ENCODE data around the gene TNS1.
A peak's percentile ranks its signal among the peaks of the same experiment; 100 is the strongest.

Gene TNS1

DNA sequence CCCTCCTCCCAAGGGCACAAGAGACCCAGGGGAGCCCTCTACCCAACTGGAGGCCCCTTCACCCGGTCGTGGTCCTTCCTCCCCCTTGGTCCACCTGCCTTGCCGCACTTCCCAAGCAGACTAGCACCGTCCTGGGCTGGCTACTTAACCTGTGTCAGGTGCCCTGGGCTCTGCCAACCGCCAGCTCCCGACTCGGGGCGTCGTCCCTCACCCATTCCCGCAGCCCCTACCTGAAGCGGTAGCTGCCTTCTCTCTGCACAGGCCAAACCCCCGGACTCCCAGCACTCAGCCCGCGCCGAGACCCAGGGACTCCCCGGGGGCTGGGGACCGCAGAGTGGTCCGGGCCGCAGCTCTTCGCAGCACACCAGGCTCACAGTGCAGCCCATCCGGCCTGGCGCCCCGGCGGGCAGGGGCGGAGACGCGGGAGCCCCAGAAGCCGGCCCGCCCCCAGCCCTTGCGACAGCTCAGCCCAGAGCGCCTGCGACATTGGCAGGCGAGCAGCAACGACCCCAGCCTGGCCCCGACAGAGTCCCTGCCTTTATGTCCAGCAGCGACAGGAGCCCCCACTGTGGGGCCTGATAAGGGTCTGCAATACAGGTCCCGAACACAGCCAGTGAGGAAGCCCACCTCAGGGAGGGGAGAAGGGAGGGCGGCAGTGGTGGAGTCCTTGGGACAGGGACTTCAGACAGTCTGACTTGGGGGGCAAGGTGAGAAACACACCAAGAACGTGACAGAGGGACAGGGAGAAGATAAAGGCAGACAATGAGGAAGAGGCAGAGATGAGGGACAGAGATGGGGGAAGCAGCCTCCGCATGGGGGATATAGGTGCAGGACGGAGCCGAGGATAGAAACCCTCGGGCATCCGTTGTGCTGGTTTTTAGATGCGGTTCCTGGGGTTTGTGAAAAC is 31.0 kb upstream of the TNS1 start:
- no peak overlapping the region for H3K4me3 ChIP-seq
- in situ Hi-C loops (cut with MboI; ENCODE audit: low sequenced_read_pairs): no loop called here
- no peak for DNase-seq (ENCODE audit: low spot score in 2 of 2)

DNA sequence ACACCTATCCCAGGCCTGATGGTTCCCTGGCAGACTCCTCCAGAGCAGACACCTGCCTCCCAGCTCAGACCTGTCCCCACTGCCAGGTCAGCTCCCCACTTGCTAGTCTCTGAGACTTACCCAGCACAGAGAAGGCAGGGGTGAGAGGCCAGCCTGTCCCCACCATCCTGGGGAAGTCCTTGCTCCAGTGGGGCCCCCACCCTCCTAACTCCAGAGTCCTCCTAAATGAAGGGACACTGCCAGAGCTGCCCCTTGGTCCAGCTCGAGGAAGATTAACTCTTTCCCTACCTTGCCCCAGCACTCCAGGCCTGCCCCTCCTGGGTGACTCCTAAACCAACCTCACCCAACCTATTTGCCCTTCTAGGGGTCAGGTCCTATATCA is 30.4 kb upstream of the TNS1 start:
- Histone ChIP-seq H3K27me3 (ENCODE audit: low read depth) (peaks cover 7% of the 10 kb centered on the region), H3K36me3 (replicated peaks) (no peaks in the 10 kb centered on the region), H3K4me1 (no peaks in the 10 kb centered on the region), H3K9me3 (no peaks in the 10 kb centered on the region), H3K4me3 (no peak overlapping the region)
- in situ Hi-C loops (cut with MboI; ENCODE audit: low sequenced_read_pairs): no loop called here
- DNase-seq (ENCODE audit: low spot score in 2 of 2): no peak

More for the DNA sequence above, 31.0 kb upstream of the TNS1 start:
- Histone ChIP-seq H3K27me3 (ENCODE audit: low read depth) (peaks cover 10% of the 10 kb centered on the region), H3K36me3 (replicated peaks) (no peaks in the 10 kb centered on the region), H3K4me1 (no peaks in the 10 kb centered on the region), H3K9me3 (no peaks in the 10 kb centered on the region)

DNA sequence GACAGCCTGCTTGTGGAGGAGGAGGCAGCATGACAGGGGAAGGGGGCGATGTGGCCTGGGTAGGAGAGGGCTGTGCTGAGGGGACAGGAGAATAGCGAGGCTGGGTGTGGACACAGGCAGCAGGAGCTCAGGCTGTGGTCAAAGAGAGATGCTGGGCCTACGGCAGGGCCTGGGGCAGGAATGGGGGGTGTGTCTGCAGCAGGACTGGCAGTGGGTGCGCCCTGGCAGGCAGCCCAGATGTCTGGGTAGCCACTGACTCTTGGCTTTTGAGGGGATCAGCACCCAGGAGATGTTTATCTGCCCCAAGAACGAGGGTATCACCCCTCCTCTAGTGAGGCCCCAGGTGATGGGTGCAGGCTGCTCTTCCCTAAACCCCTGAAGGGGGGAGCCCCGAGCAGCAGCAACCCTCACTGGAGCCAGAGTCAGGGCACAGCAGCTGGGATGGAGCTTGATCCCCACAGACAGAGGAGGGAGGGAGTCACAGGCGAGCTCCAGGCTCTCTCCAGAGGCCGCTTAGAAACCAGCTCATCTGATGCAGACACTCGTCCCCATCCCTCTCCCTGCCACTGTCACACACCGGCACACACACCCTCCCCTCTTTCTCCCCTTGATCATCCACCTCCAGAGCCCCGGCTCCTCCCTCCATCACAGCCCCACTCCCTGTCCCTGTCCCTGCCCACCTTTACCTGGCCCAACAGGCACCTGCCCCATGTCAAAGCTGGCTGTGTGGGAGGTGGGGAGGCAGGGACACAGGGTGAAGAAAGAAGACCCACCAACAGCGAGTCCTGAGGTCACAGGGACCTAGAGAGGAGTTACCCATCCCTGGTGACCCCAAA is 29.8 kb upstream of the TNS1 start:
- Histone ChIP-seq H3K36me3 (replicated peaks) (no peaks in the 10 kb centered on the region), H3K4me3 (no peak overlapping the region), H3K27me3 (ENCODE audit: low read depth) (peaks cover 3% of the 10 kb centered on the region), H3K4me1 (no peaks in the 10 kb centered on the region), H3K9me3 (no peaks in the 10 kb centered on the region)
- no peak for DNase-seq (ENCODE audit: low spot score in 2 of 2)
- in situ Hi-C loops (cut with MboI; ENCODE audit: low sequenced_read_pairs): no loop called here

DNA sequence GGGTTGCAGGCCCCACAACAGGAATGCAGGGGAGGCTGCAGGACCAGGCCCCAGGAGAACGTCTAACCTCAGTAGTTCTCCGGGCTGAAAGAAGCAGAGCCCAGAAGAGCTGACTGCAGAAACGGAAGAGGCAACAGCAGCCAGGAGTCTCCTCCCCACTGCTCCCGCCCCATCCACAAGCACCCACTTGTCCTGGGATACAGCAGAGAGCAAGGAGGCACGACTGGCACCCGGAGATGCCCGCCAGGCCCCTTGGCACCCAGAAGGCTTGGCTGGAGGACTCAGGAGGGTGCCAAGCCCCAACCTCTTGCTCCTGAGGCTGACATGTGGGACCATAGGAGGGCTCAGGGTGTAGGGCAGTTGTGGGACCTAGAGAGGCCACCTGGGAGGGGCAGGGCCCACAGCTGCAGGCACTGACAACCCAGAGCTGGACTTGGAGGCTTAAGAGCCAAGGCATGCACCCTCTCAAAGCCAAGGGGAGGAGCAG is 29.0 kb upstream of the TNS1 start:
- H3K9me3 ChIP-seq: no peaks in the 10 kb centered on the region
- H3K36me3 ChIP-seq (replicated peaks): no peaks in the 10 kb centered on the region
- no peak for DNase-seq (ENCODE audit: low spot score in 2 of 2)
- no peaks in the 10 kb centered on the region; the same call in 1 of the 2 replicates for H3K27me3 ChIP-seq (ENCODE audit: low read depth)
- in situ Hi-C loops (cut with MboI; ENCODE audit: low sequenced_read_pairs): no loop called here
- H3K4me1 ChIP-seq: no peaks in the 10 kb centered on the region
- H3K4me3 ChIP-seq: no peak overlapping the region

DNA sequence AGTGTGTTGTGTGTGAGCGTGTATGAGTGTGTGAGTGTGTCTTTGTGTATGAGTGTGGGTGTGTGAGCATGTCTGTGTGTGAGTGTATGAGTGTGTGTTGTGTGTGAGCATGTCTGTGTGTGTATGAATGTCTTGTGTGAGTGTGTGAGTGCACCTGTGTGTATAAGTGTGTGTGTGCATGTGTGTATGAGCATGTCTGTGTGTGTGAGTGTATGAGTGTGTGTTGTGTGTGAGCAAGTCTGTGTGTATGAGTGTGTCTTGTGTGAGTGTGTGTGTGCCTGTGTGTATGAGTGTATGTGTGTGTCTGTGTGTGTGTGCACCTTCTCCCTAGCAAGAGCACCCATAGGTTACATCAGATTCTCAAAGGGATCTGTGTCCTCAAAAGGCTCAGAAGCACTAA is 28.5 kb upstream of the TNS1 start:
- H3K9me3 ChIP-seq: no peaks in the 10 kb centered on the region
- H3K4me1 ChIP-seq: no peaks in the 10 kb centered on the region
- DNase-seq (ENCODE audit: low spot score in 2 of 2): no peak
- no peaks in the 10 kb centered on the region for H3K36me3 ChIP-seq (replicated peaks)
- in situ Hi-C loops (cut with MboI; ENCODE audit: low sequenced_read_pairs): no loop called here
- no peak overlapping the region for H3K4me3 ChIP-seq
- no peaks in the 10 kb centered on the region for H3K27me3 ChIP-seq (ENCODE audit: low read depth)

DNA sequence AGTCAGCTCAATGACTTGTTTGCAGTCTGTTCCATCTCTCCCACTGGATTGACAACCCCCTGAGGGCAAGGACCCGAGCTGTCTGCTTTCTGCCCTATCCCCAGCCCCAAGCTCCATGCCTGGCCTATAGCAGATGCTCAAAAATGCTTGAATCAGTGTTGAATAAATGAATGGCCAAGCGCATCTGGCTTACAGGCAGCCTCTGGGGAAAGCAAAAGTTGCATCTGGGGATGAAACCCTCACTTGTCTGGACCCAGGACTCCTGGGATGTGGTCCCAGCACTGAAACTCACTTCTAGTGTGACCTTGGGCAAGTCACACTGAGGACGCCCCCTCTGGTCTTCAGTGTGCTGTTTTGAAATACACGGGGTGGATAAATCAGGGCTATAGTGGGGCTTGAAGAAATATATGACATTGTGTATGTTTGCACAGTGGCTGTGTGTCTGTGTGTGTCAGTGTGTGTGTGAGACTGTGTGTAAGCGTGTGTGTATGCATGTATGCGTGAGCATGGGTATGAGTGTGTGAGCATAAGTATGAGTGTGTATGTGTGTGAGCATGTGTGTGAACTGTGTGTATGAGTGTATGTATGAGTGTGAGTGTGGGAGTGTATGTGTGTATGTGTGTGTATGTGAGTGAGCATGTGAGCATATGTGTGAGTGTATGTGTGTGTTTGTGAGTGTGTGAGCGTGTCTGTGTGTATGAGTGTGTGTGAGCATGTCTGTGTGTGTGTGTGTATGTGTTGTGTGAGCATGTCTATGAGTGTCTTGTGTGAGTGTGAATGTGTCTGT is 27.8 kb upstream of the TNS1 start:
- Histone ChIP-seq H3K4me1 (no peaks in the 10 kb centered on the region), H3K36me3 (replicated peaks) (no peaks in the 10 kb centered on the region), H3K9me3 (no peaks in the 10 kb centered on the region), H3K4me3 (no peak overlapping the region), H3K27me3 (ENCODE audit: low read depth) (no peaks in the 10 kb centered on the region)
- DNase-seq (ENCODE audit: low spot score in 2 of 2): no peak
- in situ Hi-C loops (cut with MboI; ENCODE audit: low sequenced_read_pairs): no loop called here

DNA sequence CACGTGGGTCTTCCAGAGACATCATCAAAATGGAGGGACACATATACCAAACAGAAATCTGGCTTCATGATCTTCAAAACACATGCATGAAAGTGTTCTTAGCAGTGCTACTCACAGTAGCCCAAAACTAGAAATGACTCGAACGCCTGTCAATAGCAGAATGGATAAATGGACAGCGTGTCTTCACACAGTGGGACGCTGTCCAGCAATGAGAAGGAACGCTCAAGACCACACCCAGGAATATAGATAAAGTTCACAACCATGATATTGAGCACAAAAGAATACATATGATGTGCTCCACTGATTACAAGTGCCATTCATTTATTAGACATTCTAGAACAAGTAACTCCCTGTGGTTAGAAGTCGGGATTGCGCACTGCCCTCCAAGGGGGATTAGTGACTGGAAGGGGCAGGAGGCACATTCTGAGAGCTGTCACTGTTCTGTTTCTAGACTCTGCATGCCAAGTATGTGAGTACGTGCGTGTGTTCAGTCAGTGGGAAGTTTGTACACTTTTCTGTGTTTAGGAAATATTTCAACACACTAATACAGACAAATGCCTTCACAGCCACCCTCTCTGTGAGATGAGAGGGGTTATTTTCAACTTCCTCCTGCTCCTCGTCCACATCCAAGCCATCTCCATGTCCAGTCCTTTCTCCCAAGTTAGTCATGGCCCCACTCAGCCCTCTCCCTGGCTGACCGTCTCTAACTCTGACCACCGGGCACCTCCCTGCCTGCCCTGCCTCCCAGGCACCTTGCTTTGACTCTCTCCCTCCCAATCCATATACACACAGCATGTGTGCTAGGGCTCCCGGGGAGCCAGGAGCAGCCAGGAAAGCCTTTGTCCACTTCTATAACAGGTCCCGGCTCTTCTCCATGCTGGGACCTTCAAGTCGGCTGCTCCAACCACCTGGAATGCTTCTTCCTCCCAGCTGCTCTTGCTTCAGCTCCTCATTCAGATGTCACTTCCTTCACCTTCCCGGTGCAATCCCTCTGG is 26.9 kb upstream of the TNS1 start:
- Histone ChIP-seq H3K36me3 (replicated peaks) (no peaks in the 10 kb centered on the region), H3K27me3 (ENCODE audit: low read depth) (no peaks in the 10 kb centered on the region), H3K4me3 (no peak overlapping the region), H3K4me1 (no peaks in the 10 kb centered on the region), H3K9me3 (no peaks in the 10 kb centered on the region)
- in situ Hi-C loops (cut with MboI; ENCODE audit: low sequenced_read_pairs): no loop called here
- no peak for DNase-seq (ENCODE audit: low spot score in 2 of 2)

DNA sequence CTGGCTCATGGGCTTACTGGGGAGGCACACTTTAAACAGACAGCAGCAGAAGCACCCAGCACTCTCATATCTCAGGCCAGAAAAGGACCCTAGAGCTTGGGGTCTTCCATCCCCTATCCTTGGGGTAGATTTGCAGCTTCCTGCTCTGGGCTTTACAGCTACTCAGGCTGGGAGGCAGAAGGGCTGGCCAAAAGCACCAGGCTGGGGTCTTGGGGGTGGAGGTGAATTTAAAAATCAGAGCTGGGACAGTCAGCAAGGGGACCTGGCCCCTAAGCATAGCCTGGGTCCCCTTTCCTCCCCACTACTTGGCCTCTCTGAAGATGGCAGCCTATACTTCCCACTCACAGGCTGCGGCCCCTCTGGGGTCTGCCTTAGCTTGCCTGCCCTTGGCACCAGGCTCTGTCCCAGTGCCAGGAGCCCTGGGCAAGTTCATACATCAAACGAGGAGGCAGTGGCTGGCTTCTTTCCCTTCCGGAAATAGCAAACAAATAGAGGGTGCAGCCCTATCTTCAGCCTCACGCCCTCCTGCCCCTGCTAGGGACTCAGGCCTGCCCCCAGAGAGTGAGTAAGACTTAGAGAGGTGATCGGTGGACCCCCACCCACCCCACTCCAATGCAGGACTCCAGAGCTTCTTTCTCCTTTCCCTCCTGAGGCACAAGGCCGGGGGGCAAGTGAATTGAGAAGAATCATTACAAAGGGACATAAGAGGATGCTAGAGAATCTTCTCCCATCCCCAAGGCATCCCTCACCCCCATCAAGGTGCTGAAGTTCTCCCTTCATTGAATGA is 26.0 kb upstream of the TNS1 start:
- H3K4me3 ChIP-seq: no peak overlapping the region
- no peaks in the 10 kb centered on the region for H3K36me3 ChIP-seq (replicated peaks)
- H3K4me1 ChIP-seq: no peaks in the 10 kb centered on the region
- H3K27me3 ChIP-seq (ENCODE audit: low read depth): no peaks in the 10 kb centered on the region
- no peaks in the 10 kb centered on the region for H3K9me3 ChIP-seq
- DNase-seq (ENCODE audit: low spot score in 2 of 2): no peak
- in situ Hi-C loops (cut with MboI; ENCODE audit: low sequenced_read_pairs): no loop called here

DNA sequence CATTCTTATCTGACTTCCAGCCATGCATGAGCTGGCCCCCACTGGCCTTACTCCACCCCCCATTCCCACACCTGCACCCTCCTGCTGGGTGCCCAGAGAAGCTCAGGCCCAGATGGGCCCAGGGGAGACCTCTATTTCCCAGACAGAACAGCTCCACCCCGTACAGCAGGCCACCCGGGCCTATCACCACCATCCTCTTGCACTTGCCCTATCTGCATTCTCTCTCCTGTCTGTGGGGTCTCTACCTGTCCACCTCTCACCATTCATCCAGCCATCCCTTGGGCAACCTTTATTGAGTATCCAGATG is 25.3 kb upstream of the TNS1 start:
- no peaks in the 10 kb centered on the region for H3K4me1 ChIP-seq
- no peak overlapping the region for H3K4me3 ChIP-seq
- no peaks in the 10 kb centered on the region for H3K27me3 ChIP-seq (ENCODE audit: low read depth)
- H3K9me3 ChIP-seq: no peaks in the 10 kb centered on the region
- no peak for DNase-seq (ENCODE audit: low spot score in 2 of 2)
- in situ Hi-C loops (cut with MboI; ENCODE audit: low sequenced_read_pairs): no loop called here
- no peaks in the 10 kb centered on the region for H3K36me3 ChIP-seq (replicated peaks)

DNA sequence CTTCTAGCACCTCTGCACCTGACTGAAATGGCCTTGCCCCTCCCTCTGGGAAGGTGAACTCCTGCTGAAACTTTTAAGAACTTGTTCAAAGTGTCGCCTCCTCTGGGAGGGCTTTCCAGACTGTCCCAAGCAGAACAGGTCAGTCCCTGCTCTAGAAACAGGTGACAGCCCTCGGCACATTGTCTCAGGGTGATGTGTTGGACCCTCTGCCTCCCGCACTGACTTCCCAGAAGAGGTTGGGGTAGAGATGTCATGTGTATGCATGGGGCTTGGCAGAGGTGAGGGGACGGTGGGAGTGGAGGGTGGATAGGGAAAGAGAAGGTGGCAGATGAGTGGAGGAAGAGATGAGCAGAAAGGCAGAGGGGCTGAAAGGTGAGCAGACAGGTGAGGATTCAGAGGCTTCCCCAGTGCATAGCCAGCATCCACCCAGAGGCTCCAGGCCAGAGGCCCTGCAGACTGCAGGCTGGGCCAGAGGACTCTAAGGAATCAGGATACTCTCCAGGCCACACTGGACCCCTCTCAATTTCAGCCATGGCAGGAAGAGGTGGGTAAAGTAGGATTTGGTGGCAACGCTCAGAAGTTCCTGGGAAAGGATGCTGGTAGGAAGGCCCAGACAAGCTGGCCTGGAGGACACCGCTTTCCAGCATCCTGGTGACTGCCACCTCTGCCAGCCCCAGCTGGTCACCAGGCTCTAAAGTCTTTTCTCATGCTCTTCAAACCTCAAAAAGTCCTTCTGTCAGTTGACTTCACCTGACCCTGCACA is 24.8 kb upstream of the TNS1 start:
- Histone ChIP-seq H3K4me3 (no peak overlapping the region), H3K36me3 (replicated peaks) (no peaks in the 10 kb centered on the region), H3K27me3 (ENCODE audit: low read depth) (no peaks in the 10 kb centered on the region), H3K9me3 (no peaks in the 10 kb centered on the region), H3K4me1 (no peaks in the 10 kb centered on the region)
- in situ Hi-C loops (cut with MboI; ENCODE audit: low sequenced_read_pairs): no loop called here
- no peak for DNase-seq (ENCODE audit: low spot score in 2 of 2)

DNA sequence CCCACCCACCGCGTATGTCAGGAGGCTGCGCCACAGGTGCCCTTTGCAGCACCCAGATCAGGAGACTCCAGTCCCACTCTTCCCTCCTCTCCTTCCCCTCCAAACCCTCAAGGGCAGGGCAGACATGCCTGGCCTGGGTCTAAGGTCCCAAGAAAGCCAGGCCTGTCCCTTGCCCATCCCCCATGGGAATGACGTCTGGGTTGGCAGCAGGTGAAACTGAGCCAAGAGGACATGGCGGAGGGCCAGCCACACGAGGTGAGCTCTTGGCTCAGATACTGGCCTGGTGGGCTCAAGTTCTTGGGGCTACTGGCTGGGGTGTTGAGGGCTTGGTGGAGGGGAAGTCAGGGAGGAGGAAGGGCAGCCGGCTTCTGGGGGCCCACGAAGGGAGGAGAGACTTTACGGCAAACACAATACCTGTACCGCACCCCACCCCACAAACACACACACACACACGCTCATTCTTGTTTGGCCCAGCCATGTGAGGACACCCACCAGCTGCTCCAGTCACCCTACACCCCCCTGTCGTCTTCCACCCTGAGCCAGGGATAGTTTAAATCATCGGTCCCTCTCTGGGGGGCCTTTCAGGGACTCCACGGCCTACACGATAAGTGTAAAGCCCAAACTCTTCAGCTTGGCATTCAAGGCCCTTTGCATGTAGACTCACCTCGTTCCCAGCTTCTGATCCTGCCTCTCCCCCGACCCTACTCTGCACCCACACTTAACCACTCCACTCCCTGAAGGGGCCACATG is 24.1 kb upstream of the TNS1 start:
- no peaks in the 10 kb centered on the region for H3K4me1 ChIP-seq
- no peak overlapping the region for H3K4me3 ChIP-seq

More for the DNA sequence above, 24.1 kb upstream of the TNS1 start:
- no peaks in the 10 kb centered on the region for H3K36me3 ChIP-seq (replicated peaks)
- no peaks in the 10 kb centered on the region for H3K27me3 ChIP-seq (ENCODE audit: low read depth)
- in situ Hi-C loops (cut with MboI; ENCODE audit: low sequenced_read_pairs): no loop called here
- peak in 1 of 2 experiments; percentile 5 for DNase-seq (ENCODE audit: low spot score in 2 of 2)
- no peaks in the 10 kb centered on the region for H3K9me3 ChIP-seq
